T47D (cell line): Measurements from ENCODE around the gene MLANA.

Source experiments
- DNase-seq, 2 experiments: peaks; one replicate each; pipeline versions ENCODE4 v3.0.0 to v3.0.0-alpha.2; 2011 to 2012; ENCODE audit warnings: low read depth in 1 of 2, low spot score in 1 of 2
- JUND ChIP-seq: IDR thresholded peaks from 2 replicates; pipeline ENCODE4 v1.6.1; 2012; ENCODE audit warnings: low read depth
- in situ Hi-C: cut with HindIII; loops from 2 replicates; pipeline ENCODE4 v1.10.0; 2016; ENCODE audit warnings: low sequenced_read_pairs, low pct_unique_long_range_greater_than_20kb

Gene MLANA, protein sequence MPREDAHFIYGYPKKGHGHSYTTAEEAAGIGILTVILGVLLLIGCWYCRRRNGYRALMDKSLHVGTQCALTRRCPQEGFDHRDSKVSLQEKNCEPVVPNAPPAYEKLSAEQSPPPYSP

DNA sequence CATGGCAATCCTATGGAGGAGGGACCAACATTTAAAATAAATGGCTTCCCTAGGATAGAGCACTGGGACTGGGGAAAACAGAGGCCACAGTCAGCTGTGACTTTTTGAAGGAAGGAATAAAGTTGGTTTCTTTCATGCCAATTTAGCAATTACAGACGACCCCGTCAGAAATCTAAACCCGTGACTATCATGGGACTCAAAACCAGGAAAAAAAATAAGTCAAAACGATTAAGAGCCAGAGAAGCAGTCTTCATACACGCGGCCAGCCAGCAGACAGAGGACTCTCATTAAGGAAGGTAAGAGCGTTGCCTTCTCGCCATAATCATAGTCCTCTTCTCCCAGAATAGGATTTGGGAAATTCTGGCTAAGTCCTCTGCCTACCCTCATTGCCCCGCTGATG is at the start of gene MLANA:
TSS of gene MLANA (plus strand) at position 249 of the 400 bp plus-strand sequence. CDS start 1,586 bp downstream, outside the sequence.
- no peak for DNase-seq
- TF ChIP-seq JUND, result no peak
- in situ Hi-C loops, result no loop called here

DNA sequence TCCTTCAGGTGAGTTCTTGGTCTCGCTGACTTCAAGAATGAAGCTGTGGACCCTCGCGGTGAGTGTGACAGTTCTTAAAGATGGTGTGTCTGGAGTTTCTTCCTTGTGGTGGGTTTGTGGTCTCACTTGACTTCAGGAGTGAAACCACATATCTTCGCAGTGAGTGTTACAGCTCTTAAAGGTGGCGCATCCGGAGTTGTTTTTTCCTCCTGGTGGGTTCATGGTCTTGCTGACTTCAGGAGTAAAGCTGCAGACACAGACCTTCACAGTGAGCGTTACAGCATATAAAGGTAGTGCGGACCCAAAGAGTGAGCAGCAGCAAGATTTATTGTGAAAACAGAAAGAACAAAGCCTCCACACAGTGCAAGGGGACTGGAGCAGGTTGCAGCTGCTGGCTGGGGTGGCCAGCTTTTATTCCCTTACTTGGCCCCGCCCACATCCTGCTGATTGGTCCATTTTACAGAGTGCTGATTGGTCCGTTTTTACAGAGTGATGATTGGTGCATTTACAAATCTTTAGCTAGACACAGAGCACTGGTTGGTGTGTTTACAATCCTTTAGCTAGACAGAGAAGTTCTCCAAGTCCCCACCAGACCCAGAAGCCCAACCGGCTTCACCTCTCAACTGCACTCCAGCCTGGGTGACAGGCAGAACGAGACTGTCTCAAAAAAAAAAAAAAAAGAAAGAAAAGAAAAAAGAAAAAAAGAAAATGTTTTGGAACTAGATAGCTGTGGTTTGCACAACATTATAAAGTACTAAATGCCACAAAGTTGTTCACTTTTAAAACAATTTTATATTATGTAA is 48.7 kb upstream of the MLANA start:
- DNase-seq, result no peak
- in situ Hi-C loops, result no loop called here
- no peak for TF ChIP-seq JUND

DNA sequence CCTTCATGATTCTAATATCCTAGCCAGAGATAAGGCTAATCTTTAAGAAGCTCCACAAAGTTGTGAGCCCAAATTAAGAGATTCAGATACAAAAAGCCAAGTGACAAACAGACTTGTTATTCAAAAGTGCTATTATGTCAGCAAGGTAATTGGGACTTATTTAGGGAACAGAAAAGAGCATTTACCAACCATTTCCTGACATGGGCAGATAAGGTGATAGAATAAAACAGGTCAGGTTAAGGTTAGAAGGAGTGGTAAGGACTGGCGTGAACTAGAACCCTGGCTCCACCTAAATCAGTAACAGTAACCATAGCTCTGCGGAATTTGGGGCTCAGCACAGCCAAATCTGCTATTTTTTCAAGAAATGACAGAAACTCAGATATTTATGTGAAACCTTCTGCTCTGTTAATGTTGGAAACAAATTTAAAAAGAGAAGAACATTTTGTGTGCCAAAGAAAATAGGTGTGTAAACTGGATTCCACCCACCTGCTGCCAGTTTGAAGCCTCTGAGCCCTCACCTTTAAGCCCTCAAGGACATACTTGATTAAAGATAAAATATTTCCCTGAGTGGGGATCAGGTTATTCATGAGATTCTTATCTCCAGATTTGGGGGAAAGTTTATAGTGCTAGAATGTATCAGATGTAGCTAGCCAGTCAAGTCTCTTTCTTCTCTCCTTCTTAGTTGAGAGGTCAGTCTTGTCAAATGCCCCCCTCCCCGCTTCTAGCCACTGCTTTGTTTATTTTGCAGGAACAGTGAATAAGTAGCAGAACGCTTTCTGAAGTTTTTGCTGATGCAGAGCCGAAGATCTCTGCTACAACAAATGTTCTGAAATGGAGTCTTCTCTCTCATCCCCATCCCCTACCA is 47.5 kb upstream of the MLANA start:
- no peak for DNase-seq
- in situ Hi-C loops, result no loop called here

DNA sequence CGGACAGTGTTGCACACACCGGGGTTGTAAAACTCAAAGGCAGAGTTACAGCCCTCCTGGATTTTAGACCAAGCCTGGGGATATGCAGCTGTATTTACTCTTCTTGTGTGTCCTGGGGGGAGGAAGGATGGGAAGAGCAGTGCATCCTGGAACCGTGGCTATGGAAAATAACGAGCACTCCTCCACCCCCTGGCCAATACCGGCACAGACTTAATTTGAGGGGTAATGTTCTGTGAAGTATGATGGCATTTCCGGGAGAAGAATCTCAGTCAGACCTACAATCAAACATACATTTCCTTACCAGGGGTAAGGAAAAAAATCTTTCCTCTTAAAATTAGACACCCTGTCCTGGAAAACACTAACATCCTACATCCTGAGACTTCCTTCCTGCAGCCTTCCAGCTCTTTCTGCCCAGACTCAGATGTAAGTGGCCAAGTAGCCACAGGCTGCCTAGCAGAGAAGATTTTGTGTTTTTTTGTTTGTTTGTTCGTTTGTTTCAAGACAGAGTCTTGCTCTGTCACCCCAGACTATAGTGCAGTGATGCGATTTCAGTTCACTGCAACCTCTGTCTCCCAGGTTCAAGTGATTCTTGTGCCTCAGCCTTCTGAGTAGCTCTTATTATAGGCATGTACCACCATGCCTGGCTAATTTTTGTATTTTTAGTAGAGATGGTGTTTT is 46.8 kb upstream of the MLANA start:
- DNase-seq, result peak in 1 of 2 experiments; percentile 96
- no peak for TF ChIP-seq JUND
- in situ Hi-C loops, result no loop called here

More for the DNA sequence above, 47.5 kb upstream of the MLANA start:
- TF ChIP-seq JUND, result no peak

DNA sequence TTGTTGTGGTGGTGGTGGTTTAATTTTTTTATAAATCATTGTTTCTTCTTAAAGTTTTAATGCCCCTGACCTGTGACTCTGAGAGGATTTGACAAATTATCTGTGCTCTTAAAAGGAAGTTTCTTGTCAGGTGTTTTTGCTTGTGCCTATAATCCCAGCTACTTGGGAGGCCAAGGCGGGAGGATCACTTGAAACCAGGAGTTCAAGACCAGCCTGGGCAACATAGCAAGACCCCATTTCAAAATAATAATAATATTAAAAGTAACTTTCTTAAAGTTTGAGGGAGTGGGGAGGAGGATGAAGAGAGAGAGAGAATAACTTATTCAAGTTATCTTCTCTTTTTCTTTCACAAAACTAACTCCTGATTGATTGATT is 45.5 kb upstream of the MLANA start:
- DNase-seq, result no peak
- TF ChIP-seq JUND, result no peak
- in situ Hi-C loops, result no loop called here

DNA sequence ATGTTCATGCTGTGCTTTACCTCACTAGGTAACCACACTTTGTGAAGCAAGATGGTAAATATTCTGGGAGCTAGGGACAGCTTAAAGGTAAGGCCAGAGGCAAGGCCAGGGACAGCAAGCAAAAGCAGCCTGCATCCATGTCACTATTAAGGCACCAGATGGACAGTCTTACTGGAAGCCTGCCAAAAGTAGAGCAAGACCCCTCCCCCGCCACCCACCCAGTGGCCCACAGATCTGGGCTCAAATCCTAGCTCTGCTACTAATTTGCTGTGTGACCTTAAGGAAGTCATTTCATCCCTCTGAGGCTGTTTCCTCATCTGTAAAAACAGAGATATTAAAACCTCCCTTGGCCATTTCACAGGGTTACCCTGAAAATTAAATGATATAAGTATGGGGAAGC is 44.6 kb upstream of the MLANA start:
- TF ChIP-seq JUND, result no peak
- in situ Hi-C loops, result no loop called here
- no peak for DNase-seq

DNA sequence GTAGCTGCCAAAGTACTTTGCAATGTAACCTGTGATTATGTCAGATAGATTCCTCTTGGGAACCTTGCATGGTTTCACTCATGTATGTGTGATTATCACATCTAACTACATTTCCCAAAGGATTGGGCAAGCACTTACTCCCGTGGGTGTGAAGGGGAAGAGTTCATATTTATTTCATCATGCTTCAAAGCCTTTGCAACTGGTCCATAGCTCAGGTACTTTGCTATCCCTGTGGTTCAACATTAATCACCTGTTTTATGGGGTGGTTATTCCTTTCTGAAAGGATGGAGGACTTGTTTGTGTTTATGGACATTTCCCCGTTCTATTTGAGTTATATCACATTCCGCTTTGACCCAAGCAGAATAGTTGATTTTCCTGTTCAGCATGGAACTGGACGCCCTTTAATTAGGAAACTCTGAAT is 44.2 kb upstream of the MLANA start:
- peak in 1 of 2 experiments; percentile 64 for DNase-seq
- TF ChIP-seq JUND, result no peak
- in situ Hi-C loops, result no loop called here

DNA sequence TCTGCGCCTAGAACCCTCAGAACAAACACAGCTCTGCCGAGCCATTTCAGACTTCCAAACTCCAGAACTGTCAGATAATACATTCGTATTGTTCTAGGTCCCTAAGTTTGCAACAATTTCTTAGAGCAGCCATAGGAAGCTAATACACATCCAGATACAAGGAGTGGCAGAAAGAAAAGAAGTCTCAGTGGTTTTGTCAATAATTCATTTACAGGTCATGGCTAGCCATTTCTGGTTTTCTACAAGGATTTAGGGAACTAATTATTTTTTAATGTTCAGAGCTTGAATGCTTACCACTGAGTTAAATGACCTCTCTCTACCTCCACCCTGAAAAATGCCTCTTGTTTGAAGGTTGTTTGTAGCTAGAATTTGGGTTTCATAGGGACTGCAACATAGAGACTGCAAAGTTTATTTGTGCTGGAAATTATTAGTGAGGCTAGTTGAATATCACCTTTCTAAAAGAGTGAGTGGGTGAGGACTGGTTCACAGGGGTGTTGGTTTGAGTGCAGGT is 42.3 kb upstream of the MLANA start:
- TF ChIP-seq JUND, result no peak
- in situ Hi-C loops, result no loop called here
- DNase-seq, result no peak

DNA sequence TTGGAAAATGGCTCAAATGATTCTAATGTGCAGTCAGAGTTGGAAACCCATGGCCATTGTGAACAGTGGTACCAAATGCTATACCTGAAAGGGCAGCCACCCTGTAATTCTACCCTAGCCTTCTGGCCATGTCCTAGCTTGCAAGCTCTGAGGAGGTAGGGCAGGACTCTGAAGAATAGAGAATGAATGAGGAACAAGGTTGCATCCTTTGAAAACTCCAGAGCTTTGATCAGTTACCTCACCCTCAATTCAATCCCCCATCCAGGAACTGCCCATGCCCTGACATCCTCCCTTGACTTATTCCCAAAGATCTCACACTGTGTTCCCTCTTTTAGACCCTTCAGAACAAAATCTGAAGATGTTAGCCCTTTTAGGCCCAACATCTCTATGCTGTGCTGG is 40.0 kb upstream of the MLANA start:
- TF ChIP-seq JUND, result no peak
- in situ Hi-C loops, result no loop called here
- no peak for DNase-seq

DNA sequence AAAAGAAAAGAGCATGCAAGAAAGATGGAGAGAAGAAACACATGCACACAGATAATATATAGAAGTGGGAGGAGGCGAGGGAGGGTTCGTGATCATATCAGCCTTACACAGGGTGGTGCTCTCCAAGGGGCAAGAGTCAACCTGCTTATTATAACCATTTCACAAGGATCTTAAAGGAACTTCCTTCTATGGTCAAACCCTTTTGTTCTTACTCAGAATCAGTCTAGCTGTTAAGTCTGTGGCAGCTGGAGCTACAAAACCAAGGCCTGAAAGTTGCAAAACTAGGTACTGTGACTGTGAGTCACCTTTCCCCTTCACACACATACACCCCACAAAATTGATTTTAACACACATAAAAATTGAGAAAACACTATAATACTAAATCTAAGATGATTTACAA is 39.2 kb upstream of the MLANA start:
- no peak for DNase-seq
- TF ChIP-seq JUND, result no peak
- in situ Hi-C loops, result no loop called here

DNA sequence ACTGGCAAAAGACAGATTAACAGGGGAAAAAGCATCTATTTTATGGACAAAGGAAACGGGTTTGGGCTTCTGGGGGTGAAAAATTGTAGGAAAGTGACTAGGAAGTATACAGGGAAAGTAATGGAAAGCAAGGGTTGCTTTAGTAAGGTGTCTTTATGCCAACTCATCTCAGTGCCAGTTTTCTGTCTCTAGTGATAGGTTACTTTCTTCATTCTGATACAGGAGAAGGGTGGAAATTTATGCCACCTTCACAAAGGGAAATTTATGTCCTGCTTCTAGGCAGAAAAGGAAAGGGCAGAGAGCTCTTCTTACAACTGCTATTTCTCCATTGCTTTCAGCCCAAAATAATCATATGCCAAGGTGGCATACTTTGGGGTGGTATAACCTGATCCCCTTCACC is 37.7 kb upstream of the MLANA start:
- in situ Hi-C loops, result no loop called here
- no peak for TF ChIP-seq JUND

DNA sequence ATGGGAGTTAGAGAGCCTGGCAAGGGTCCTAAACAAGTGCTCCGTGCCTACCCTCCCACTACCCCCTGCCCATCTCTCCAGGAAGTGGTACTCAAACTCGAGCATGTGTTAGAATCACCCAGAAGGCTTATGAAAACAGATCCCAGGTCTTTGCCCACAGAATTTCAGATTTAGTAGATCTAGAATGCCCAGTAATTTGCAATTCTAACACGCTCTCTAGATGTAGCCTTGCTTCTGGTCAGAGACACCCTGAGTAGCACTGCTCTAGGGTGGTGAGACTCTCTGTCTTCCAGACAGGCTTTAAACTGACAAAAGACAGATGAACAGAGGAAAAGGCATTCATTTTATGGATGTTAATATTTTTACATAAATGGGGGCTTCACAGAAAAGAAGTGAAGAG is 37.1 kb upstream of the MLANA start:
- in situ Hi-C loops, result no loop called here
- TF ChIP-seq JUND, result no peak

More for the DNA sequence above, 37.7 kb upstream of the MLANA start:
- DNase-seq, result no peak

More for the DNA sequence above, 37.1 kb upstream of the MLANA start:
- no peak for DNase-seq
